ENCODE results near the gene GPATCH3.

DNA sequence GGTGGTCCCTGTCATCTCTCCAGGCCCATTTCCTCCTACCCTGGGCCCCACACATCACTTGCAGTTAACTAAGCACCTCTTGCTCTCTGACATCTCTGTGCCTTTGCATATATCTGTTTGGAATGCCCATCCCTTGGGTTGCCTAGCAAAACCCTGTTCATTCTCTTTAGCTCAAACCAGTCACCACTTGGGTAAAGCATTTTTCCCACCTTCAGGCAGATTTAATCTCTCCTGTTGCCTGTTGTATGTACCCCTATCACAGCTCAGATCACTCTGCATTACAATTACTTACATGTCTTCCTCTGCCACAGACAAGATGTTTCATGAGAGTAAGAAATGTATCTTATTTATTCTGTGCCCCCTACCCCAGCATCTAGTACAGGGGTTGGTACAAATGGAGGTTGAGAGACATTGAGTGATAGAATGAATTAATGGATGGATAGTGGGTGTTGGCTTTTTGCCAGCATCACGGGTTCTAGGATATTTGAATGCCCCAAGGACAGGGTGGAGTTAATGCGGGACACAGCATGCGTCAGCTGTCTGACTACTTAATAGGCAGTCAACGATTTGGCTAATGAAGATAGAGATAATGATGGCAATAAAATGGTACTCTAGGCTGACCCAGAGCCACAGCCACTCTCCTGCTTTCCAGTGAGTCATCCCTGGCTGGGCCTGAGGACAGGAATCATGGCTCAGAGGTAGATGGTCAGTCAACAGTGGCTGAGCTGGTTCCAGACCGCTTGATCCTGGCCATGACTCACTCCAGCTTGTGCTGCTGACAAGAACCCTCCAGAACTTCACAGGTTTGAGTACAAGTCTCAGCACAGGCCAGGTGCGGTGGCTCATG, 7.0 kb upstream of the GPATCH3 start:
- TF ChIP-seq POLR2AphosphoS5 (IDR thresholded peaks at IDR 0.05; ENCODE audit: low read depth, low read length), result no peak
- no peak for TF ChIP-seq REST (IDR thresholded peaks at IDR 0.05; ENCODE audit: insufficient read depth in 1 of 2, low read depth in 2 of 2, low read length in 2 of 2)

Measured in PFSK-1 (cell line).